ENCODE data around the gene COL4A3.

COL4A3 gene

DNA sequence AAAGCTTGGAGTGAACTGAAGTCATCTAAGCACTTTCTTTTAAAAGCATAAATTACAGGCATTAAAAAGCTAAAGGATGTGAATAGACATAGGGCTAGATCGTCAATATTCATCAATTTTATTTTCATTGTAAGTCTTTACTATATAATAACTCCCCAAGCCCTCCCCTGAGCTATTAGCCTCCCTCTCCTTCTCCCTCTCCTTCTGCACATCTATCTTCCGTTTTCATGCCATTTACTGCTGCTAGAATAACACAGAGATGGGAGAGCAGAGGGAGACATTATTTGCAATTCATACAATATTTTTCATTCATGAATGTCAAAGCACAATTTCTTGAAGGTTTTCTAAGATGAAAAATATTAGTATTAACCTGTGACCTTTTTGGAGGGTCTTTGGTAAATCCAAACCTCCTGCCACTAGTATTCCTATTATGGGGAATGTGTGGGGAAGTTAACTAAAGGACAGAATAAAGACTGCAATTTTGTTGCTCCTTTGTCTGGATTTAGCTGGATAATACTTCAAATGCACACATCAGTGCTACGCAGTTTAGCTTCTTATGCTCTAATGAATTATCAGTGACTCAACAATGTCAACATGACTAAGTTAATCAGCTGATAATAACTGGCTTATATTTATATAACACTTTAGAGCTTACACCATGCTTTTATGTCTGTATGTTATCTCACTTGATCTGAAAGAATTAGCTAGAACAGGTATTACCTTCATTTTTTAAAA is 132.4 kb downstream of the COL4A3 start:
- TF ChIP-seq MYC (IDR thresholded peaks at IDR 0.05; ENCODE audit: low read depth, low read length) (no peak), POLR2A (IDR thresholded peaks at IDR 0.05; ENCODE audit: extremely low read depth, insufficient read length) (no peak)
- TF ChIP-seq, protein P1, sequence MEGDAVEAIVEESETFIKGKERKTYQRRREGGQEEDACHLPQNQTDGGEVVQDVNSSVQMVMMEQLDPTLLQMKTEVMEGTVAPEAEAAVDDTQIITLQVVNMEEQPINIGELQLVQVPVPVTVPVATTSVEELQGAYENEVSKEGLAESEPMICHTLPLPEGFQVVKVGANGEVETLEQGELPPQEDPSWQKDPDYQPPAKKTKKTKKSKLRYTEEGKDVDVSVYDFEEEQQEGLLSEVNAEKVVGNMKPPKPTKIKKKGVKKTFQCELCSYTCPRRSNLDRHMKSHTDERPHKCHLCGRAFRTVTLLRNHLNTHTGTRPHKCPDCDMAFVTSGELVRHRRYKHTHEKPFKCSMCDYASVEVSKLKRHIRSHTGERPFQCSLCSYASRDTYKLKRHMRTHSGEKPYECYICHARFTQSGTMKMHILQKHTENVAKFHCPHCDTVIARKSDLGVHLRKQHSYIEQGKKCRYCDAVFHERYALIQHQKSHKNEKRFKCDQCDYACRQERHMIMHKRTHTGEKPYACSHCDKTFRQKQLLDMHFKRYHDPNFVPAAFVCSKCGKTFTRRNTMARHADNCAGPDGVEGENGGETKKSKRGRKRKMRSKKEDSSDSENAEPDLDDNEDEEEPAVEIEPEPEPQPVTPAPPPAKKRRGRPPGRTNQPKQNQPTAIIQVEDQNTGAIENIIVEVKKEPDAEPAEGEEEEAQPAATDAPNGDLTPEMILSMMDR (IDR thresholded peaks at IDR 0.05; ENCODE audit: low read depth, low read length), result no peak
- TF ChIP-seq, protein P2, sequence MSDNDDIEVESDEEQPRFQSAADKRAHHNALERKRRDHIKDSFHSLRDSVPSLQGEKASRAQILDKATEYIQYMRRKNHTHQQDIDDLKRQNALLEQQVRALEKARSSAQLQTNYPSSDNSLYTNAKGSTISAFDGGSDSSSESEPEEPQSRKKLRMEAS (IDR thresholded peaks at IDR 0.05; ENCODE audit: low read depth, low read length), result no peak
- no peak overlapping the region for H3K4me3 ChIP-seq (ENCODE audit: low read depth, low read length)
- DNase-seq (ENCODE audit: low read depth), result no peak

DNA sequence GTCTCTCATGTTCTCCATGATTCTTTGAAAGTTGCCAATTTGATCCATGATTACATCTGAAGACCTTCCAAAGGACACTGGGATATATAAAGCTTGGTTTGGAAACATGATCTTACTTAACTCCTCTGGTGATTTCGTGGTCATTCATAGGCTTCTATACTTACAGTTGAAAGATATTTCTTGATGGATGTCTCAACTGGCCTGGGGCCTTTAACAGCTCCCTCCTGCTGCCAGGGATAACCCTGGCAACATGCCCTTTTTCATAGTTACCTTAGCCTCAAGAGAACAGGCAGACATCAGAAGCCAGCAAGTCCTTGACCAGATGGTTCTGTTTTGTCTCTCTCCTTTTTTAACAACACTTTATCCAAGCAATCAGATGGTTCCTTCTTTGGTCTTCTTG is 137.1 kb downstream of the COL4A3 start:
- no peak for DNase-seq (ENCODE audit: low read depth)
- TF ChIP-seq, protein P2 (IDR thresholded peaks at IDR 0.05; ENCODE audit: low read depth, low read length), result no peak
- TF ChIP-seq, protein P1 (IDR thresholded peaks at IDR 0.05; ENCODE audit: low read depth, low read length), result no peak
- no peak for TF ChIP-seq MYC (IDR thresholded peaks at IDR 0.05; ENCODE audit: low read depth, low read length)
- H3K4me3 ChIP-seq (ENCODE audit: low read depth, low read length), result no peak overlapping the region

DNA sequence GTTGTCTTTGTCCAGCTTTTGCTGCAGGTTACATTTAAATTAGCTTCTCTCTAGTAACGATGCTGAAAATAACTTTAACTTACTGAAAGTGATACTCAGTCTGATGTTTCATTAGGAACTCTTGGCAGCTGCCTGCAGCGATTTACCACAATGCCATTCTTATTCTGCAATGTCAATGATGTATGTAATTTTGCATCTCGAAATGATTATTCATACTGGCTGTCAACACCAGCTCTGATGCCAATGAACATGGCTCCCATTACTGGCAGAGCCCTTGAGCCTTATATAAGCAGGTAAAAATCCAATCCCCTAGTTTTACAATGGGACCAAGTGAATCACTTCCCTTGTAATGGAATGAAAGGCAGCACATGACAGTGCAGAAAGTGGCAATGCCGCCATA is 144.4 kb downstream of the COL4A3 start:
- H3K4me3 ChIP-seq (ENCODE audit: low read depth, low read length), result no peak overlapping the region
- no peak for DNase-seq (ENCODE audit: low read depth)
- no peak for TF ChIP-seq MYC (IDR thresholded peaks at IDR 0.05; ENCODE audit: low read depth, low read length)
- TF ChIP-seq, protein P2 (IDR thresholded peaks at IDR 0.05; ENCODE audit: low read depth, low read length), result no peak
- TF ChIP-seq POLR2A (IDR thresholded peaks at IDR 0.05; ENCODE audit: extremely low read depth, insufficient read length), result no peak
- TF ChIP-seq, protein P1 (IDR thresholded peaks at IDR 0.05; ENCODE audit: low read depth, low read length), result no peak

DNA sequence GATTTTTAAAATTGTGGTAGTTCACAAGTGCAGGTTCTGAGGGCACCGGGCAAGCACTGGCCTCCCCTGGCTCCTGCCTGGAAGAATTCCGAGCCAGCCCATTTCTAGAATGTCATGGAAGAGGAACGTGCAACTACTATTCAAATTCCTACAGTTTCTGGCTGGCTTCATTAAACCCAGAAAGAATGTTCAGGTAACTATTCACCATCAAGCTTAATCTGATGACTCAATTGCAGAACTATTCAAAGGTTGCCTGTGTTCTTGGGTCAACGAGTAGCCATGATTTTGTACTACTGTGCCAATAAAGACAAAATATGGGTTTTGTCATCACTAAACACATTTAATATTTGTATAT is 146.3 kb downstream of the COL4A3 start:
- no peak overlapping the region for H3K4me3 ChIP-seq (ENCODE audit: low read depth, low read length)
- TF ChIP-seq, protein P1 (IDR thresholded peaks at IDR 0.05; ENCODE audit: low read depth, low read length), result no peak
- TF ChIP-seq MYC (IDR thresholded peaks at IDR 0.05; ENCODE audit: low read depth, low read length) (no peak), POLR2A (IDR thresholded peaks at IDR 0.05; ENCODE audit: extremely low read depth, insufficient read length) (no peak)
- TF ChIP-seq, protein P2 (IDR thresholded peaks at IDR 0.05; ENCODE audit: low read depth, low read length), result no peak
- no peak for DNase-seq (ENCODE audit: low read depth)

DNA sequence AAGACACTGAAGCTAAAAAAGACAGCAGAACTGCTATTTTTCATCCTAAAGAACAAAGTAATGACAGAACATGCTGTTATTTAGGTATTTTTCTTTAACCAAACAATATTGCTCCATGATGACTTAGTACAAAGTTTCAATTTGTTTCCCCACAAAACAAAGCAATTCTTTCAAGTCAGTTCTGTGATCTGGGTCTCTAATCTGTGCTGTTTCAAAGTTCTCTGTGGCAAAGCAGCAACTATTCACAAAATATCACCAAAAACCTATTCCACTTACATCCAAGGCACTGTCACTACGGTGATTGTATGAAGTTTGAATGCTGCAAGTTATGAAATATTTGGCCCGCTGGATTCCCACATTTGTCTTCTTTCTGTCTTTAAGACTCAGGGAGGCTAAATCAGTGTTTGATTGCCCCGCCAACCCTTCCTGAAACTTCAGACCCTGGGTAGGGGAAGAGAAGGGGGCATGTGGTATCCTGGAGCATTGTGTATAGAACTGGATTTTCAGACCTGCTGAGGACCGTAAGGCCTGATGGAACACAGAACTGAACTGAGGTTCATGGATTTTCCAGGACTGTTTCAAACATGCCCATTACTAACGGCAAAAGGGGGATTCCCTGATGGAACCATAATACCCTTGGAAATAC is 147.6 kb downstream of the COL4A3 start:
- TF ChIP-seq, protein P1 (IDR thresholded peaks at IDR 0.05; ENCODE audit: low read depth, low read length), result no peak
- DNase-seq (ENCODE audit: low read depth), result no peak
- H3K4me3 ChIP-seq (ENCODE audit: low read depth, low read length), result no peak overlapping the region
